Testis (tissue), 2 donors: ENCODE results near the gene ZNF221.
A peak's percentile ranks its signal among the peaks of the same experiment; 100 is the strongest.

ENCODE experiments used
- CTCF ChIP-seq, 3 experiments: fragments of 450-650 bp in 2 of 3; fragments of 200-600 bp in 1 of 3; sonication (generic) in 1 of 3; IDR thresholded peaks; one replicate each; pipeline ENCODE4 v1.5.1; 2016 to 2019; ENCODE audit warnings: antibody characterized with exemption in 3 of 3, mild to moderate bottlenecking in 2 of 3, moderate library complexity in 1 of 3
- POLR2A ChIP-seq: fragments of 450-650 bp; IDR thresholded peaks from one replicate; pipeline ENCODE4 v1.6.1; 2017; ENCODE audit warnings: antibody characterized with exemption, mild to moderate bottlenecking, moderate library complexity

- TF ChIP-seq CTCF (IDR thresholded peaks at IDR 0.05) (peak; percentile 50 to 59 (median 56)), POLR2A (no peak)
These were observed at the start of gene ZNF221 for GRCh38 chr19:43950834-43951645.
